ENCODE measurements around the gene APAF1. TPM values are rescaled to one million over a fixed set of nuclear protein-coding genes. Genes with fewer than 3 reads are reported as not detected.

The APAF1 gene
- total and polyA plus RNA-seq, 10 of the 15 experiments (the other 5 are each of a cell fraction or from before 2014, with no cell fraction given), result 4.2 to 19.1 (median 14.2) TPM

- DNase-seq (ENCODE audit: low read depth, low spot score) (no peak), ATAC-seq (no peak), FAIRE-seq (peak; percentile 7)
- ChIA-PET RAD21 (ENCODE audit: unreplicated experiment) (interaction anchor here (1.0 to 2.0 kb wide), 3 partner anchors 9 to 44 kb away, joined by 3 to 6 read pairs (median 4); partner anchors contain the start of gene SLC25A3), POLR2A (interaction anchor here (1.0 to 8.6 kb wide), 4 partner anchors 11 to 117 kb away, joined by 4 to 49 read pairs (median 10); partner anchors contain the start of gene SLC25A3), SMC1A (ENCODE audit: uncharacterized antibody, unreplicated experiment) (interaction anchor here (1.1 to 6.4 kb wide), 6 partner anchors 9 to 116 kb away, joined by 3 to 54 read pairs (median 4); partner anchors contain the start of gene SLC25A3), CTCF (interaction anchor here (0.5 to 3.7 kb wide), 8 partner anchors 11 to 70 kb away, joined by 3 to 17 read pairs (median 4); no protein-coding TSS in a partner anchor)
- Histone ChIP-seq H3K79me2 (ENCODE audit: control insufficient read depth, insufficient read depth, low read length) (peaks cover 58% of the 10 kb centered on the region), H2AFZ (ENCODE audit: control insufficient read depth, low read depth, low read length) (no peak overlapping the region), H3K4me2 (ENCODE audit: control insufficient read depth, insufficient read depth) (0 out of 2 replicates have a peak overlapping the region, but pooled peaks have one; percentile 10), H3K9me3 (replicated peaks; ENCODE audit: control insufficient read depth, insufficient read depth, low read length) (no peaks in the 10 kb centered on the region; the same call in 2 of the 3 replicates), H3K27ac (ENCODE audit: control insufficient read depth, insufficient read depth) (no peak overlapping the region; the same call in 1 of the 2 replicates), H3K36me3 (ENCODE audit: control insufficient read depth in 2 of 2, insufficient read depth in 2 of 2, low read length in 1 of 2) (peaks cover 4 to 12% of the 10 kb centered on the region in 2 experiments; a peak in 3 of 4 replicates), H3K4me3 (no peak overlapping the region), H4K20me1 (ENCODE audit: control insufficient read depth, insufficient read depth) (peaks cover 3% of the 10 kb centered on the region; the same call in 1 of the 2 replicates), H3K9ac (ENCODE audit: control insufficient read depth, insufficient read depth, low read length) (no peak overlapping the region; the same call in 1 of the 2 replicates), H3K4me1 (ENCODE audit: control insufficient read depth, insufficient read depth, low read length) (peaks cover 20% of the 10 kb centered on the region), H3K27me3 (replicated peaks in 1 of 2; ENCODE audit: control insufficient read depth in 2 of 2, insufficient read depth in 2 of 2, low read length in 1 of 2) (no peaks in the 10 kb centered on the region)
- no TSS peak for BruUV-seq (replicated peaks)
- 100% methylated on average over 2 of the region's 2 CpGs for WGBS (ENCODE audit: insufficient coverage, insufficient replicate concordance, low lambda C conversion rate, missing lambda C conversion rate)
- in situ Hi-C loops (cut with MboI), result no loop called here
- intact Hi-C loops (cut with micrococcal nuclease; ENCODE audit: unreplicated experiment), result no loop called here
- TF ChIP-seq DPF2 (IDR thresholded peaks at IDR 0.05) (no peak), ZBTB11 (CRISPR knock-in tag; IDR thresholded peaks at IDR 0.05) (no peak), ELK1 (IDR thresholded peaks at IDR 0.05; ENCODE audit: low read depth, low read length) (no peak), EP300 (IDR thresholded peaks at IDR 0.05; ENCODE audit: borderline replicate concordance in 1 of 2, control insufficient read depth in 1 of 2, low read depth in 2 of 2, low read length in 2 of 2) (no peak), NR2C1 (IDR thresholded peaks at IDR 0.05) (no peak), ZBED1 (IDR thresholded peaks at IDR 0.05; ENCODE audit: borderline replicate concordance) (no peak), E2F8 (IDR thresholded peaks at IDR 0.05; ENCODE audit: low read depth, partially characterized antibody) (no peak), TCF7 (IDR thresholded peaks at IDR 0.05; ENCODE audit: borderline replicate concordance) (no peak), PAX5 (IDR thresholded peaks at IDR 0.05; ENCODE audit: borderline replicate concordance, low read depth, low read length) (no peak), CREB1 (IDR thresholded peaks at IDR 0.05; ENCODE audit: low read depth) (no peak), NKRF (conservative IDR thresholded peaks at IDR 0.05) (no peak), IKZF2 (IDR thresholded peaks at IDR 0.05) (no peak), ZNF24 (IDR thresholded peaks at IDR 0.05) (no peak), RB1 (IDR thresholded peaks at IDR 0.05; ENCODE audit: borderline replicate concordance) (no peak), NFIC (IDR thresholded peaks at IDR 0.05; ENCODE audit: low read depth, low read length) (no peak)
Measured at GRCh38 chr12:98637068-98637467, 8.0 kb upstream of the APAF1 start.
